Neural progenitor cell (in vitro differentiated cells): ENCODE results near the gene KLK1.

ENCODE experiments used
- CTCF ChIP-seq: fragments of 200-600 bp; sonication (generic); IDR thresholded peaks from 2 replicates; pipeline ENCODE4 v1.5.1; 2017; ENCODE audit warnings: antibody characterized with exemption, mild to moderate bottlenecking
- EZH2phosphoT487 ChIP-seq: fragments of 200-600 bp; sonication (generic); IDR thresholded peaks from 2 replicates; pipeline ENCODE4 v1.6.1; 2017; ENCODE audit warnings: antibody characterized with exemption

DNA sequence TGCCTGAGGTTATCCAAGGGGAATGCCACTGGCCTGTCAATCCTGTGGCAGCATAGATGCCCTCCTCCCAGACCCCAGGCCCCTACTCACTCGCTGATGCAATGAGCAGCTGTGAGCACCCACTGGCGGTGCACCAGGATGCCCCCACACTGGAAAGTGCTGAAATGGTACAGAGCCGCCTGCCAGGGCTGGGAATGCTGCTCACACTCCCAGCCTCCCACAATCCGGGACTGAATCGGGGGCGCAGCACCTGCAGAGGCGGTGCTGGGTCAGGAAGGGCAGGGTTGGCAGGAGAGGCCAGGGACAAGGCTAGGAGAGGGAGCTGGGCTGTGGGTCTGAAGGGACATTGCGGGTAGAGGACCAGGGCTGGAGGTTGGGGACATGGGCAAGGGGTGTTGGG, 2.0 kb downstream of the KLK1 start:
- TF ChIP-seq EZH2phosphoT487 (no peak), CTCF (no peak)
